Trophoblast cell (in vitro differentiated cells and primary cell): ENCODE measurements around the gene NDP.

ENCODE experiments used
- DNase-seq, 2 donors: peaks; one replicate each; pipeline ENCODE4 v3.0.0-alpha.2; 2016
- H2AFZ ChIP-seq: 2 replicates; pipeline ENCODE4 v1.6.1; 2013; ENCODE audit warnings: low read length, moderate library complexity, mild to moderate bottlenecking; ENCODE audit not compliant: insufficient read depth, poor library complexity
- H2AK5ac ChIP-seq: 2 replicates; pipeline ENCODE4 v1.6.1; 2013; ENCODE audit warnings: mild to moderate bottlenecking, low read length
- H2BK120ac ChIP-seq: 2 replicates; pipeline ENCODE4 v1.6.1; 2013; ENCODE audit warnings: low read length, mild to moderate bottlenecking, moderate library complexity; ENCODE audit not compliant: insufficient read depth, poor library complexity
- H2BK12ac ChIP-seq: 2 replicates; pipeline ENCODE4 v1.6.1; 2013; ENCODE audit warnings: mild to moderate bottlenecking, low read length, moderate library complexity
- H2BK5ac ChIP-seq: 2 replicates; pipeline ENCODE4 v1.6.1; 2013; ENCODE audit warnings: low read length, low read depth, moderate library complexity, mild to moderate bottlenecking; ENCODE audit not compliant: poor library complexity
- H3K14ac ChIP-seq: 2 replicates; pipeline ENCODE4 v1.6.1; 2013; ENCODE audit warnings: mild to moderate bottlenecking, low read length
- H3K18ac ChIP-seq: 2 replicates; pipeline ENCODE4 v1.6.1; 2013; ENCODE audit warnings: mild to moderate bottlenecking, low read length
- H3K23ac ChIP-seq: 2 replicates; pipeline ENCODE4 v1.6.1; 2013; ENCODE audit warnings: low read length
- H3K27ac ChIP-seq: 2 replicates; pipeline ENCODE4 v1.5.1; 2013; ENCODE audit warnings: low read depth, mild to moderate bottlenecking, inconsistent platforms, low read length, moderate library complexity
- H3K27me3 ChIP-seq: 2 replicates; pipeline ENCODE4 v1.6.1; 2013; ENCODE audit warnings: inconsistent platforms, mild to moderate bottlenecking, low read length, moderate library complexity; ENCODE audit not compliant: insufficient read depth
- H3K36me3 ChIP-seq, 2 experiments: 1 replicate in 1 of 2; 2 replicates in 1 of 2; pipeline ENCODE4 v1.6.1; 2013; ENCODE audit warnings: low read length in 2 of 2, mild to moderate bottlenecking in 2 of 2, moderate library complexity in 1 of 2; ENCODE audit not compliant: insufficient read depth in 2 of 2, control insufficient read depth in 1 of 2
- H3K4ac ChIP-seq: 2 replicates; pipeline ENCODE4 v1.6.1; 2013; ENCODE audit warnings: low read depth, mild to moderate bottlenecking, low read length, moderate library complexity
- H3K4me1 ChIP-seq, 2 experiments: 1 replicate in 1 of 2; 2 replicates in 1 of 2; pipeline ENCODE4 v1.6.1; 2013; ENCODE audit warnings: low read length in 2 of 2, mild to moderate bottlenecking in 2 of 2, moderate library complexity in 1 of 2; ENCODE audit not compliant: insufficient read depth in 2 of 2, control insufficient read depth in 1 of 2
- H3K4me2 ChIP-seq: 2 replicates; pipeline ENCODE4 v1.6.1; 2013; ENCODE audit warnings: inconsistent platforms, mild to moderate bottlenecking, low read length, moderate library complexity
- H3K4me3 ChIP-seq: 2 replicates; pipeline ENCODE4 v1.5.1; 2013; ENCODE audit warnings: mild to moderate bottlenecking, low read depth, low read length, inconsistent platforms
- H3K79me1 ChIP-seq: one replicate; pipeline ENCODE4 v1.6.1; 2013; ENCODE audit warnings: low read length
- H3K79me2 ChIP-seq: 2 replicates; pipeline ENCODE4 v1.6.1; 2013; ENCODE audit warnings: low read length, mild to moderate bottlenecking; ENCODE audit not compliant: control insufficient read depth, insufficient read depth, poor library complexity
- H3K9ac ChIP-seq: 2 replicates; pipeline ENCODE4 v1.6.1; 2013; ENCODE audit warnings: mild to moderate bottlenecking, low read length
- H3K9me3 ChIP-seq: 2 replicates; pipeline ENCODE4 v1.6.1; 2013; ENCODE audit warnings: low read depth, mild to moderate bottlenecking, control low read depth, inconsistent platforms, low read length; ENCODE audit not compliant: insufficient read depth
- H4K12ac ChIP-seq: 2 replicates; pipeline ENCODE4 v1.6.1; 2013; ENCODE audit warnings: low read depth, mild to moderate bottlenecking, low read length, moderate library complexity
- H4K8ac ChIP-seq: 2 replicates; pipeline ENCODE4 v1.6.1; 2013; ENCODE audit warnings: low read depth, mild to moderate bottlenecking, low read length, moderate library complexity
- H4K91ac ChIP-seq: one replicate; pipeline ENCODE4 v1.6.1; 2013; ENCODE audit warnings: low read depth, mild to moderate bottlenecking, low read length, moderate library complexity
- whole genome bisulfite sequencing: extraction: QIAGEN DNeasy Blood & Tissue Kit; methylation state at CpG from one replicate; pipeline ENCODE4 v1.1.7; 2013; ENCODE audit warnings: missing lambda C conversion rate; ENCODE audit not compliant: insufficient read length, insufficient coverage; ENCODE audit errors: extremely low coverage; 5-methylcytosine and 5-hydroxymethylcytosine counted together

Gene NDP

GRCh38 chrX:43998374-43998773, 25.2 kb upstream of the NDP start:
- no peak for DNase-seq
- no peaks in the 10 kb centered on the region for H3K79me2 ChIP-seq
- no peaks in the 10 kb centered on the region for H3K79me1 ChIP-seq
- no peak overlapping the region for H2AK5ac ChIP-seq
- no peak overlapping the region for H4K8ac ChIP-seq
- no peak overlapping the region for H3K9ac ChIP-seq
- no peak overlapping the region for H2BK12ac ChIP-seq
- H3K23ac ChIP-seq: no peak overlapping the region
- no peak overlapping the region for H2BK120ac ChIP-seq
- H3K9me3 ChIP-seq: no peaks in the 10 kb centered on the region
- no peaks in the 10 kb centered on the region for H3K36me3 ChIP-seq
- no peak overlapping the region for H3K4ac ChIP-seq
- no peak overlapping the region for H3K4me2 ChIP-seq
- WGBS: no CpG with 5 or more reads among the region's 1 CpG
- H4K91ac ChIP-seq: no peak overlapping the region
- no peak overlapping the region for H3K18ac ChIP-seq
- H3K4me3 ChIP-seq: no peak overlapping the region
- no peak overlapping the region for H4K12ac ChIP-seq
- no peaks in the 10 kb centered on the region for H3K4me1 ChIP-seq
- H2BK5ac ChIP-seq: no peak overlapping the region
- no peaks in the 10 kb centered on the region for H3K27me3 ChIP-seq
- H3K14ac ChIP-seq: no peak overlapping the region
- no peak overlapping the region for H3K27ac ChIP-seq
- no peak overlapping the region for H2AFZ ChIP-seq

GRCh38 chrX:43996491-43996890, 23.3 kb upstream of the NDP start:
- no peaks in the 10 kb centered on the region for H3K27me3 ChIP-seq
- no peak overlapping the region for H3K23ac ChIP-seq
- no peak overlapping the region for H2BK5ac ChIP-seq
- no peak overlapping the region for H3K27ac ChIP-seq
- H4K12ac ChIP-seq: no peak overlapping the region
- H4K8ac ChIP-seq: no peak overlapping the region
- H3K79me2 ChIP-seq: no peaks in the 10 kb centered on the region
- no CpG with 5 or more reads among the region's 2 CpGs for WGBS
- no peak overlapping the region for H3K14ac ChIP-seq
- no peak overlapping the region for H2AK5ac ChIP-seq
- no peaks in the 10 kb centered on the region for H3K9me3 ChIP-seq
- no peak overlapping the region for H2BK120ac ChIP-seq
- no peak overlapping the region for H2AFZ ChIP-seq
- H3K4me1 ChIP-seq: no peaks in the 10 kb centered on the region
- no peaks in the 10 kb centered on the region for H3K36me3 ChIP-seq
- H3K9ac ChIP-seq: no peak overlapping the region
- H3K4me3 ChIP-seq: no peak overlapping the region
- no peak overlapping the region for H3K4ac ChIP-seq
- no peak overlapping the region for H3K18ac ChIP-seq
- H3K4me2 ChIP-seq: no peak overlapping the region
- no peak overlapping the region for H2BK12ac ChIP-seq
- no peak for DNase-seq
- no peaks in the 10 kb centered on the region for H3K79me1 ChIP-seq
- H4K91ac ChIP-seq: no peak overlapping the region

- DNase-seq: no peak
- Histone ChIP-seq H3K79me1 (no peaks in the 10 kb centered on the region), H3K9me3 (no peaks in the 10 kb centered on the region), H3K4me3 (no peak overlapping the region), H3K4ac (no peak overlapping the region), H3K4me1 (no peaks in the 10 kb centered on the region), H3K18ac (no peak overlapping the region), H2BK5ac (no peak overlapping the region), H2AK5ac (no peak overlapping the region), H4K91ac (no peak overlapping the region), H3K27ac (no peak overlapping the region), H2BK12ac (no peak overlapping the region), H4K12ac (no peak overlapping the region), H3K23ac (no peak overlapping the region), H2AFZ (no peak overlapping the region), H2BK120ac (no peak overlapping the region), H3K79me2 (no peaks in the 10 kb centered on the region), H3K9ac (no peak overlapping the region), H3K36me3 (no peaks in the 10 kb centered on the region), H4K8ac (no peak overlapping the region), H3K27me3 (no peaks in the 10 kb centered on the region), H3K14ac (no peak overlapping the region), H3K4me2 (no peak overlapping the region)
- no CpG with 5 or more reads among the region's 5 CpGs for WGBS
Measured at GRCh38 chrX:43986083-43986482, 12.9 kb upstream of the NDP start.

GRCh38 chrX:43985511-43985910, 12.3 kb upstream of the NDP start:
- Histone ChIP-seq H2BK120ac (no peak overlapping the region), H4K91ac (no peak overlapping the region), H3K4me1 (no peaks in the 10 kb centered on the region), H2BK12ac (no peak overlapping the region), H3K18ac (no peak overlapping the region), H4K12ac (no peak overlapping the region), H3K79me1 (no peaks in the 10 kb centered on the region), H2AK5ac (no peak overlapping the region), H4K8ac (no peak overlapping the region), H2BK5ac (no peak overlapping the region), H2AFZ (no peak overlapping the region), H3K4me2 (no peak overlapping the region), H3K27me3 (no peaks in the 10 kb centered on the region), H3K14ac (no peak overlapping the region), H3K4me3 (no peak overlapping the region), H3K23ac (no peak overlapping the region), H3K9ac (no peak overlapping the region), H3K36me3 (no peaks in the 10 kb centered on the region), H3K27ac (no peak overlapping the region), H3K9me3 (no peaks in the 10 kb centered on the region), H3K4ac (no peak overlapping the region), H3K79me2 (no peaks in the 10 kb centered on the region)
- no peak for DNase-seq
- WGBS: no CpG with 5 or more reads among the region's 2 CpGs
